B cell (primary cell): ENCODE measurements around the gene CDKN1A. TPM values are rescaled to one million over a fixed set of nuclear protein-coding genes. Genes with fewer than 3 reads are reported as not detected.
A peak's percentile ranks its signal among the peaks of the same experiment; 100 is the strongest.

Experiments used
- ATAC-seq: fragments of 200-7000 bp; cut with Tn5 transposase; one replicate; pipeline ENCODE4 v1.10.0; 2021; ENCODE audit warnings: low read depth, mild to moderate bottlenecking, moderate number of reproducible peaks, moderate library complexity
- CTCF ChIA-PET: fragments of 350-600 bp; sonication (Branson Sonifier 250); formaldehyde crosslinking; loops from one replicate; lab custom pipeline; 2021; ENCODE audit warnings: antibody characterized with exemption, inconsistent platforms; lab: Charles Lee
- POLR2A ChIA-PET: fragments of 350-600 bp; sonication (Branson Sonifier 250); formaldehyde crosslinking; loops from one replicate; lab custom pipeline; 2021; ENCODE audit warnings: antibody characterized with exemption; lab: Charles Lee
- DNase-seq: peaks from one replicate; pipeline ENCODE4 v3.0.0; 2013
- H2AFZ ChIP-seq: 2 replicates; pipeline ENCODE4 v1.6.1; 2012; ENCODE audit warnings: mild to moderate bottlenecking, low read depth, low read length; ENCODE audit not compliant: insufficient read depth, poor library complexity, severe bottlenecking
- H3K27ac ChIP-seq, 2 donors: 1 replicate in 1 of 2; 2 replicates in 1 of 2; pipeline ENCODE4 v1.5.1; 2012 to 2013; ENCODE audit warnings: low read length in 2 of 2, mild to moderate bottlenecking in 2 of 2, moderate library complexity in 1 of 2
- H3K27me3 ChIP-seq, 4 experiments: fragments of 200-600 bp in 1 of 4; sonication (generic) in 1 of 4; replicated peaks in 1 of 4; 1 replicate in 2 of 4; 2 replicates in 2 of 4; pipeline versions ENCODE4 v1.6.1 to v1.7.0; 2013 to 2016; ENCODE audit warnings: low read length in 3 of 4, mild to moderate bottlenecking in 2 of 4, mixed read lengths in 1 of 4, moderate library complexity in 1 of 4; ENCODE audit not compliant: insufficient read depth in 4 of 4, control insufficient read depth in 3 of 4; ENCODE audit errors: control extremely low read depth in 1 of 4
- H3K36me3 ChIP-seq, 2 experiments: replicated peaks in 1 of 2; 1 replicate in 1 of 2; 2 replicates in 1 of 2; pipeline versions ENCODE4 v1.6.1 to v1.7.1; 2013; ENCODE audit warnings: low read length in 1 of 2; ENCODE audit not compliant: insufficient read depth in 2 of 2, control insufficient read depth in 1 of 2; ENCODE audit errors: control extremely low read depth in 1 of 2, extremely low read depth in 1 of 2
- H3K4me1 ChIP-seq, 2 donors: fragments of 200-600 bp in 1 of 2; sonication (generic) in 1 of 2; 1 replicate in 1 of 2; 2 replicates in 1 of 2; pipeline versions ENCODE4 v1.5.1 to v1.6.1; 2013 to 2017; ENCODE audit warnings: low read length in 2 of 2; ENCODE audit not compliant: control insufficient read depth in 2 of 2, insufficient read depth in 2 of 2
- H3K4me2 ChIP-seq: replicated peaks from 2 replicates; pipeline ENCODE3; 2012; ENCODE audit warnings: mild to moderate bottlenecking, low read depth, low read length; ENCODE audit not compliant: poor library complexity, severe bottlenecking
- H3K4me3 ChIP-seq, 5 experiments: fragments of 200-600 bp in 1 of 5; sonication (generic) in 1 of 5; 1 replicate in 3 of 5; 2 replicates in 2 of 5; pipeline versions ENCODE4 v1.5.1 to v1.7.0; 2011 to 2016; ENCODE audit warnings: low read length in 4 of 5, mild to moderate bottlenecking in 4 of 5, low read depth in 2 of 5, control low read depth in 1 of 5, moderate library complexity in 1 of 5; ENCODE audit not compliant: insufficient read depth in 1 of 5; ENCODE audit errors: control extremely low read depth in 1 of 5, extremely low read depth in 1 of 5
- H3K79me2 ChIP-seq: fragments of 200-600 bp; sonication (generic); one replicate; pipeline ENCODE4 v1.6.0; 2016; ENCODE audit warnings: low read length; ENCODE audit not compliant: control insufficient read depth, insufficient read depth
- H3K9ac ChIP-seq: fragments of 200-600 bp; sonication (generic); 2 replicates; pipeline ENCODE4 v1.6.1; 2017; ENCODE audit warnings: mild to moderate bottlenecking, low read length, moderate library complexity
- H3K9me3 ChIP-seq, 3 donors: one replicate each; pipeline versions ENCODE4 v1.6.1 to v1.7.1; 2013; ENCODE audit warnings: low read length in 2 of 3; ENCODE audit not compliant: control insufficient read depth in 2 of 3, insufficient read depth in 1 of 3; ENCODE audit errors: control extremely low read depth in 1 of 3
- H4K20me1 ChIP-seq: 2 replicates; pipeline ENCODE4 v1.6.0; 2012; ENCODE audit warnings: mild to moderate bottlenecking, low read length; ENCODE audit not compliant: insufficient read depth, control insufficient read depth, poor library complexity, severe bottlenecking
- H3K27ac Mint-ChIP-seq: one replicate; pipeline ENCODE4 v1.8.0; 2021; ENCODE audit warnings: mixed read lengths
- H3K27me3 Mint-ChIP-seq: one replicate; pipeline ENCODE4 v1.8.0; 2021; ENCODE audit warnings: mixed read lengths
- H3K4me1 Mint-ChIP-seq: one replicate; pipeline ENCODE4 v1.8.0; 2021; ENCODE audit warnings: mixed read lengths
- H3K4me3 Mint-ChIP-seq: one replicate; pipeline ENCODE4 v1.8.0; 2021; ENCODE audit warnings: mixed read lengths
- H3K9me3 Mint-ChIP-seq: one replicate; pipeline ENCODE4 v1.8.0; 2022; ENCODE audit warnings: mixed read lengths; ENCODE audit not compliant: insufficient read depth
- CTCF ChIP-seq: fragments of 200-600 bp; IDR thresholded peaks from one replicate; pipeline ENCODE4 v1.8.0; 2022; ENCODE audit warnings: antibody characterized with exemption, mild to moderate bottlenecking
- EZH2 ChIP-seq: IDR thresholded peaks from 2 replicates; pipeline ENCODE4 v1.6.1; 2012; ENCODE audit warnings: borderline replicate concordance, low read depth, mild to moderate bottlenecking, moderate library complexity, low read length; ENCODE audit not compliant: insufficient read depth, poor library complexity, severe bottlenecking
- WGBS: methylation state at CpG from one replicate; pipeline ENCODE4 v1.1.5; 2013; ENCODE audit warnings: missing lambda C conversion rate; ENCODE audit not compliant: insufficient coverage; 5-methylcytosine and 5-hydroxymethylcytosine counted together
- intact Hi-C: fragments of 100-400 bp; cut with micrococcal nuclease; formaldehyde crosslinking; loops from one replicate; pipeline ENCODE4 v1.10.0; 2022
- polyA plus RNA-seq: library from polyadenylated mRNA; depleted of rRNA; stranded (reverse); fragments of >200 nt; gene quantifications from 2 replicates; pipeline ENCODE4 v1.2.3, GENCODE V29; 2012
- small RNA-seq: library from RNA; depleted of rRNA; stranded (forward); fragments of <200 nt; gene quantifications from one replicate; pipeline ENCODE3, GENCODE V24; 2012; ENCODE audit warnings: low replicate concordance, low read depth; ENCODE audit not compliant: insufficient read length
- total RNA-seq, 2 donors: library from RNA; stranded (reverse); fragments of 120-200 nt in 1 of 2; gene quantifications; 1 replicate in 1 of 2; 2 replicates in 1 of 2; pipeline versions ENCODE4 v1.2.3 to v1.2.4, GENCODE V29; 2013 to 2022

The CDKN1A gene
- total and polyA plus RNA-seq, 2 donors (not counting 1 experiment from before 2014, with no cell fraction given), result 45.5 to 352 TPM

GRCh38 chr6:36735110-36736071 lies 56.9 kb downstream of the CDKN1A start:
- no peaks in the 10 kb centered on the region for H3K9me3 Mint-ChIP-seq
- ChIA-PET POLR2A (interaction anchor here (1.0 to 1.5 kb wide), 2 partner anchors 13 to 17 kb away, joined by 4 to 7 read pairs; no protein-coding TSS in a partner anchor), CTCF (interaction anchor here (0.6 to 3.2 kb wide), 11 partner anchors 10 to 120 kb away, joined by 3 to 27 read pairs (median 6); no protein-coding TSS in a partner anchor)
- intact Hi-C loops, result loop anchor here (2.0 to 5.0 kb wide), 2 partner anchors 17 to 113 kb away; no protein-coding TSS in a partner anchor
- H3K27ac ChIP-seq, result no peak overlapping the region
- no peaks in the 10 kb centered on the region for H3K79me2 ChIP-seq
- peaks cover 0 to 4% of the 10 kb centered on the region in 2 experiments for H3K36me3 ChIP-seq
- H3K9ac ChIP-seq, result peak overlapping the region; percentile 19
- peaks cover 42% of the 10 kb centered on the region for H3K4me1 Mint-ChIP-seq
- peak overlapping the region; percentile 61 for H3K4me2 ChIP-seq
- H2AFZ ChIP-seq, result peak overlapping the region; percentile 63
- peak; percentile 74 for DNase-seq
- 35% methylated on average over 19 of the region's 24 CpGs for WGBS
- H3K27me3 ChIP-seq, result no peaks in the 10 kb centered on the region
- H4K20me1 ChIP-seq, result no peaks in the 10 kb centered on the region
- no peaks in the 10 kb centered on the region for H3K27me3 Mint-ChIP-seq
- peaks cover 0 to 2% (median 0%) of the 10 kb centered on the region in 3 donors for H3K9me3 ChIP-seq
- H3K4me3 Mint-ChIP-seq, result peak overlapping the region; percentile 75
- ATAC-seq, result peak; percentile 86
- H3K27ac Mint-ChIP-seq, result peak overlapping the region; percentile 80
- H3K4me3 ChIP-seq, result peak overlapping the region in 4 of 5 experiments; percentile 2 to 44 (median 22)
- TF ChIP-seq CTCF (peak; percentile 49), EZH2 (no peak)
- H3K4me1 ChIP-seq, result peaks cover 31 to 54% of the 10 kb centered on the region in 2 donors

Small RNA genes lying within 50 kb of the gene (small RNA-seq; reads per million reads assigned to genes)
- gene RF00019 (not detected), gene RNU1-88P (18.6 reads per million, percentile 89 among the genes with 10 or more reads in this experiment)

Other genes with a start within 250 kb of the CDKN1A start
- 0.27 and 0.52 TPM in 2 replicates for gene PXT1, start 235.9 kb upstream of the CDKN1A start, total RNA-seq
- 0.09 TPM in 1 of 2 replicates, not detected in the other for gene PXT1, start 235.9 kb upstream of the CDKN1A start, polyA plus RNA-seq
- 37.5 and 44.3 TPM in 2 replicates for gene KCTD20, start 235.7 kb upstream of the CDKN1A start, total RNA-seq
- gene KCTD20, start 235.7 kb upstream of the CDKN1A start, polyA plus RNA-seq, result 19.5 and 23.2 TPM in 2 replicates
- 67.4 and 71.8 TPM in 2 replicates for gene STK38, start 131.2 kb upstream of the CDKN1A start, total RNA-seq
- 26.1 and 29.7 TPM in 2 replicates for gene STK38, start 131.2 kb upstream of the CDKN1A start, polyA plus RNA-seq
- 316 and 331 TPM in 2 replicates for gene SRSF3, start 84.4 kb upstream of the CDKN1A start, total RNA-seq
- gene SRSF3, start 84.4 kb upstream of the CDKN1A start, polyA plus RNA-seq, result 642 and 851 TPM in 2 replicates
- gene RAB44, start 19.1 kb downstream of the CDKN1A start, total RNA-seq, result 0.15 and 0.19 TPM in 2 replicates
- gene RAB44, start 19.1 kb downstream of the CDKN1A start, polyA plus RNA-seq, result 0.16 and 0.25 TPM in 2 replicates
- 49.8 and 51.4 TPM in 2 replicates for gene CPNE5, start 160.7 kb downstream of the CDKN1A start, total RNA-seq
- 125 and 357 TPM in 2 replicates for gene CPNE5, start 160.7 kb downstream of the CDKN1A start, polyA plus RNA-seq
- 7.0 and 10.5 TPM in 2 replicates for gene PPIL1, start 196.1 kb downstream of the CDKN1A start, total RNA-seq
- 1.7 and 2.9 TPM in 2 replicates for gene PPIL1, start 196.1 kb downstream of the CDKN1A start, polyA plus RNA-seq
- gene C6orf89, start 207.2 kb downstream of the CDKN1A start, total RNA-seq, result 34.2 and 35.3 TPM in 2 replicates
- 11.3 and 13.0 TPM in 2 replicates for gene C6orf89, start 207.2 kb downstream of the CDKN1A start, polyA plus RNA-seq